ENCODE data around the gene RNU2-63P.
"Not testable (repeated sequence)": the region's sequence is repeated elsewhere in the genome, so short reads cannot be mapped to it uniquely, and the experiment has no call there.

GRCh38 chr2:87987473-87987872, 28.9 kb downstream of the RNU2-63P start:
- not testable (repeated sequence) for TF ChIP-seq ZNF512 (CRISPR knock-in tag; IDR thresholded peaks at IDR 0.05; ENCODE audit: borderline replicate concordance); MXD4 (CRISPR knock-in tag; IDR thresholded peaks at IDR 0.05; ENCODE audit: borderline replicate concordance); GTF2I (CRISPR knock-in tag; conservative IDR thresholded peaks at IDR 0.05); NR1H2 (CRISPR knock-in tag; IDR thresholded peaks at IDR 0.05); CREM (CRISPR knock-in tag; IDR thresholded peaks at IDR 0.05); TP53 (CRISPR knock-in tag; IDR thresholded peaks at IDR 0.05); SP1 (CRISPR knock-in tag; conservative IDR thresholded peaks at IDR 0.05); FOXP1 (CRISPR knock-in tag; IDR thresholded peaks at IDR 0.05; ENCODE audit: borderline replicate concordance); CREB1 (CRISPR knock-in tag; IDR thresholded peaks at IDR 0.05); NR2C2 (CRISPR knock-in tag; IDR thresholded peaks at IDR 0.05)
- TF ChIP-seq, protein P1, sequence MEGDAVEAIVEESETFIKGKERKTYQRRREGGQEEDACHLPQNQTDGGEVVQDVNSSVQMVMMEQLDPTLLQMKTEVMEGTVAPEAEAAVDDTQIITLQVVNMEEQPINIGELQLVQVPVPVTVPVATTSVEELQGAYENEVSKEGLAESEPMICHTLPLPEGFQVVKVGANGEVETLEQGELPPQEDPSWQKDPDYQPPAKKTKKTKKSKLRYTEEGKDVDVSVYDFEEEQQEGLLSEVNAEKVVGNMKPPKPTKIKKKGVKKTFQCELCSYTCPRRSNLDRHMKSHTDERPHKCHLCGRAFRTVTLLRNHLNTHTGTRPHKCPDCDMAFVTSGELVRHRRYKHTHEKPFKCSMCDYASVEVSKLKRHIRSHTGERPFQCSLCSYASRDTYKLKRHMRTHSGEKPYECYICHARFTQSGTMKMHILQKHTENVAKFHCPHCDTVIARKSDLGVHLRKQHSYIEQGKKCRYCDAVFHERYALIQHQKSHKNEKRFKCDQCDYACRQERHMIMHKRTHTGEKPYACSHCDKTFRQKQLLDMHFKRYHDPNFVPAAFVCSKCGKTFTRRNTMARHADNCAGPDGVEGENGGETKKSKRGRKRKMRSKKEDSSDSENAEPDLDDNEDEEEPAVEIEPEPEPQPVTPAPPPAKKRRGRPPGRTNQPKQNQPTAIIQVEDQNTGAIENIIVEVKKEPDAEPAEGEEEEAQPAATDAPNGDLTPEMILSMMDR (IDR thresholded peaks at IDR 0.05) = not testable (repeated sequence)
- TF ChIP-seq, protein P2, sequence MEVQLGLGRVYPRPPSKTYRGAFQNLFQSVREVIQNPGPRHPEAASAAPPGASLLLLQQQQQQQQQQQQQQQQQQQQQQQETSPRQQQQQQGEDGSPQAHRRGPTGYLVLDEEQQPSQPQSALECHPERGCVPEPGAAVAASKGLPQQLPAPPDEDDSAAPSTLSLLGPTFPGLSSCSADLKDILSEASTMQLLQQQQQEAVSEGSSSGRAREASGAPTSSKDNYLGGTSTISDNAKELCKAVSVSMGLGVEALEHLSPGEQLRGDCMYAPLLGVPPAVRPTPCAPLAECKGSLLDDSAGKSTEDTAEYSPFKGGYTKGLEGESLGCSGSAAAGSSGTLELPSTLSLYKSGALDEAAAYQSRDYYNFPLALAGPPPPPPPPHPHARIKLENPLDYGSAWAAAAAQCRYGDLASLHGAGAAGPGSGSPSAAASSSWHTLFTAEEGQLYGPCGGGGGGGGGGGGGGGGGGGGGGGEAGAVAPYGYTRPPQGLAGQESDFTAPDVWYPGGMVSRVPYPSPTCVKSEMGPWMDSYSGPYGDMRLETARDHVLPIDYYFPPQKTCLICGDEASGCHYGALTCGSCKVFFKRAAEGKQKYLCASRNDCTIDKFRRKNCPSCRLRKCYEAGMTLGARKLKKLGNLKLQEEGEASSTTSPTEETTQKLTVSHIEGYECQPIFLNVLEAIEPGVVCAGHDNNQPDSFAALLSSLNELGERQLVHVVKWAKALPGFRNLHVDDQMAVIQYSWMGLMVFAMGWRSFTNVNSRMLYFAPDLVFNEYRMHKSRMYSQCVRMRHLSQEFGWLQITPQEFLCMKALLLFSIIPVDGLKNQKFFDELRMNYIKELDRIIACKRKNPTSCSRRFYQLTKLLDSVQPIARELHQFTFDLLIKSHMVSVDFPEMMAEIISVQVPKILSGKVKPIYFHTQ (CRISPR knock-in tag; IDR thresholded peaks at IDR 0.05) = not testable (repeated sequence)
- TF ChIP-seq, protein P3, sequence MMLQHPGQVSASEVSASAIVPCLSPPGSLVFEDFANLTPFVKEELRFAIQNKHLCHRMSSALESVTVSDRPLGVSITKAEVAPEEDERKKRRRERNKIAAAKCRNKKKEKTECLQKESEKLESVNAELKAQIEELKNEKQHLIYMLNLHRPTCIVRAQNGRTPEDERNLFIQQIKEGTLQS (CRISPR knock-in tag; conservative IDR thresholded peaks at IDR 0.05) = not testable (repeated sequence)
